ENCODE data around the gene RAP1GDS1.

RAP1GDS1 gene

DNA sequence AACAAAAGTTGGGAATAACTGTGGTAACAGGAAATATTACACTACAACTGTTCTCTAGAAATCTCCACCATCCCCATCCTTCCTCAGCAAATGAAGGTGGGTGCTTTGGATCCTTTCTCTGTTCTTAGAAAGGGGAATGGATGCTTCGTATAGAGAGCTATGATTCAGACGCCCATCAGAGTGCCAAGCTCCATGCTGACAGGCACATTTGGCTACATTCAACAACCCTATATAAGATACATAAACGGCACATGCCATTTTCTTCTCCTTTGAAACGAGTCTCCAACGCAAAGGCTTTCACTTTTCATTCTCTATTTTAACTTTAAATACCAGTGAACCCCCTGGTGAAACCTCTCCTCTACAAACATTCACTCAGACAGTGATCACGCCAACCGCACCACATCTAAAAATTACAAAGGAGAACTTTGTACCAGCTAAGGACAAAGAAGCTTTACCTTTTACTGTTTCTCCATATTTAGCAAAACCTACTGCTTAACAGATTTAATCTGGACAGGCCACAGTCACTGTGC lies 224.7 kb downstream of the RAP1GDS1 start:
- DNase-seq = no peak

- DNase-seq = no peak
Observed at GRCh38 chr4:98490251-98490650, 229.1 kb downstream of the RAP1GDS1 start.

DNA sequence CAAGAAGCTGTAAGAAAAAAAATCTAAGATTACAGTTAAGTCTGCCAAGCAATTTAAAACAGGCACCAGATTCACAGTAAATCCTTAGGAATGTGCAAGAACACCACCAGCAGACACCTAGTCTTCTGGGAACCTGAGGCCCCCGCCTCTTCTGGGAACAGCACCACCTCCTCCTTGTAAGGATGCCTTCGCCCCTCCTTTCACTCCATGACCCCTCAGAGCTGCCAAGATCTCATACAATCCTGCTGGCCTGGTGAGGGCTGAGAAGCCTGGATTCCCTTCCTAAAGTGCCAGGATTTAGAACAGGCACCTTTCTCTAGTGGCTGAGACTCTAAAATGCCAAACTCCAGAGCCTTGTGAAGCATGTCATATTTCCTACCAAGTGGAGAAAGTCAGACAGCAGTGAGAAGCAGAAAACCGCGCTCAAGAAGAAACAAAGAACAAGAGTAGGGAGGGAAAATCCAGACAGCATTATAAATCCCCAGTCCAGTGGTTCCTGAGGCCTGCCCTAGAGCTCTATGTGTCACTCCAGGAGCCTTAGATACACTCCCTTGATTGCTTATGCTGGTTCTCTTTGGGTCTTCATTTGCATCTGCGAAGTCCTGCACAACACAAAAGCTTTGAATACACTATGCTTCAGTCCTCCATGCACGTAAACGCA lies 230.8 kb downstream of the RAP1GDS1 start:
- no peak for DNase-seq

- no peak for DNase-seq
Observed at GRCh38 chr4:98493296-98493695, 232.1 kb downstream of the RAP1GDS1 start.
